ENCODE data around the gene TRAPPC2L.

- no peak for TF ChIP-seq CTCF (IDR thresholded peaks at IDR 0.05 in 8 of 11, conservative IDR thresholded peaks at IDR 0.05 in 3 of 11)
- no peak for TF ChIP-seq POLR2AphosphoS5 (IDR thresholded peaks at IDR 0.05)
- TF ChIP-seq POLR2A (IDR thresholded peaks at IDR 0.05): no peak
Observed at GRCh38 chr16:88850531-88851199, 6.3 kb upstream of the TRAPPC2L start.
